OCI-LY7 (cell line): ENCODE results near the gene IGSF22.

Experiments
- CTCF ChIP-seq: fragments of 200-600 bp; sonication (generic); conservative IDR thresholded peaks from 2 replicates; pipeline ENCODE4 v1.5.1; 2014; ENCODE audit warnings: mild to moderate bottlenecking, antibody characterized with exemption, low read length, moderate library complexity, mixed read lengths
- EZH2phosphoT487 ChIP-seq: fragments of 200-600 bp; sonication (generic); IDR thresholded peaks from 2 replicates; pipeline ENCODE4 v1.6.1; 2018; ENCODE audit warnings: low read depth, borderline replicate concordance, mild to moderate bottlenecking, mixed run types, antibody characterized with exemption, low read length, moderate library complexity, mixed read lengths

- TF ChIP-seq CTCF (no peak), EZH2phosphoT487 (no peak)
Observed at GRCh38 chr11:18710545-18710944, 15.4 kb downstream of the IGSF22 start.
